ENCODE results near the gene OGDHL.
"Not testable (repeated sequence)": the region's sequence is repeated elsewhere in the genome, so short reads cannot be mapped to it uniquely, and the experiment has no call there.

Gene OGDHL

DNA sequence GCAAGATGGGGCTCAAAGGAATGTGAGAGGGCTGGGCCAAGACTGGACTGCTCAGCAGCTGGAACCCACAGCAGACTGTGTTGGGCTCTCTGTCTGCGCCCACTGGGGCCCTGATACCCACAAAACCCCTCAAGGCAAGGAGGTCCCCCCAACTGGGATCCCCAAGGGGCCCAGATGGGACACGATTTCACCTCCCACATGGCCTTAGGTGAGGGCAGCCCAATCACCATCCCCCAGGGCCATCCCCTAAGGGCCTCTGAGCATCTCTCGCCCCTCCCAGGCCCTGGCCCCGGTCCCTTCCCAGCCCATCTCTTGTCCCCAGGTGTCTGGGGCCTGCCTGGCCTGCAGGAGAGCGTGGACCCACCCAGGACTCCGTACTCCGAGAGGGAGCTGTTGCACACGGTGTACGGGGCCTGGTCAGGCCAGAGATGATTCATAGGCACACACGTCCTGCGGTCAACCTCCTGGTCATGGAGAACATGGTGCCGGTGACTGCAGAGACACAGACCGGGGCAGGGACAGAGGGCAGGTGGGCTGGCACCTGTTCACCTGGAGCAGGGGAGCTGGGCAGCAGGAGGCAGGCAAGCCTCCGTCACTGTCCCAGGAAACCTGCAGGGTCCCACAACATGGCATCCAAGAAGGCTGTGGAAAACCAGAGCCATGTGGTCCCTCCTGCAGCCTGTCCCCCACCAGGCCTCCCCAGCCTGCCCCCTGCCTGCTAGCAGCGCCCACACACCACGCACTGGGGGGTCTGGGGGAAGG, 21.6 kb downstream of the OGDHL start:
- TF ChIP-seq POLR2A (IDR thresholded peaks at IDR 0.05; ENCODE audit: low read depth, low read length), result no peak
- FAIRE-seq, result no peak

DNA sequence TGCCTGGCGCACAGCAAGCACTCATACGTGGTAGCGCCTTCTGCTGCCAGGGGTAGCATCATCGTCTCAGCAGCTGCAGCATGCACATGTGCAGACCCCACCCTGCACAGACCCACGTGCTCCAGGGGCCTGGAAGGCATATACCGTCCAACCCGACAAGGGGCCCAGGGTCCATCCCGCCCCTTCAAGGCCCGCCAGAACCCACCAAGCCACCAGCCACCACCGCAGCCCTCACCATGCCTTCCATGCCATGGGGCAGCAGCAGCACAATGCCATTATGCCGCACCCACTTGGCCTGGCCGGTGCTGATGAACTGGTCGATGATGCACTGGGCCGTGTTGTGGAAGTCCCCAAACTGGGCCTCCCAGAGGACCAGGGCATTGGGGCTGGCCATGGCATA, 22.7 kb downstream of the OGDHL start:
- DNase-seq (ENCODE audit: insufficient read length, low spot score) (no peak), FAIRE-seq (no peak)
- no peak for TF ChIP-seq POLR2A (IDR thresholded peaks at IDR 0.05; ENCODE audit: low read depth, low read length)

More for the DNA sequence above, 21.6 kb downstream of the OGDHL start:
- DNase-seq (ENCODE audit: insufficient read length, low spot score), result no peak

DNA sequence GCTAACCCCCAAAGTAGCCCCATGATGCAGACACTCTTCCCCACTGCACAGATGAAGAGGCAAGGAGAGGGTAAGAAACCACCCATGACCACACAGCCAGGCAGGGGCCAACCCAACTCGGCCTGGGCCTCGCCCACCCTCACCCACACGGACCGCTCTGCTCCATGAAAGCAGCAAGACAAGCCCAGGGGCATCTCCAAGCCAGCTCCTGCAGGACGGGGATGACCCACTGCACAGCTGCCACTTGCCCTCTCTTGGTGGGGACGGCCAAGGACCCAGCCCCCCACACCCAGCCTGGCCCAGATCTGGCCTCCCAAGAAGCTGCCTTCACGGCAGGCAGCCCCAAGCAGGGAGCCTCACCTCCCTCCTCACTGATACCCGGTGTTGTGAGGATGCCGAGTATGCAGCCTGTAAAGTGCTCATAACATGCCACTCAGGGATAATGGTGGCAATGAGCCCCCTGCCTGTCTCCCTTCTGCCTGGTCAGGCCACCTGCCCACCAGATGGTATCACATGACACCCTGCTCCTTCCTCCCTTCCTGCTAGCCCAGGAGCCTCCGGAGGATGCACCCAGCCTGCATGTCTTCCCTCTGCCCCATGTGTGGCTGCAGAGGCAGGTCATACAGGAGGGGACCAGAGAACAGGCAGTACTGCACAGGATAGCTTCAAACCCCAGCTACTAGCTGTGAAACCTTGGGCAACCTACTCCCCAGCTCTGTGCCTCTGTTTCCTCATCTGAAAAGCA, 23.3 kb downstream of the OGDHL start:
- TF ChIP-seq POLR2A (IDR thresholded peaks at IDR 0.05; ENCODE audit: low read depth, low read length), result no peak
- DNase-seq (ENCODE audit: insufficient read length, low spot score), result no peak
- FAIRE-seq, result no peak

DNA sequence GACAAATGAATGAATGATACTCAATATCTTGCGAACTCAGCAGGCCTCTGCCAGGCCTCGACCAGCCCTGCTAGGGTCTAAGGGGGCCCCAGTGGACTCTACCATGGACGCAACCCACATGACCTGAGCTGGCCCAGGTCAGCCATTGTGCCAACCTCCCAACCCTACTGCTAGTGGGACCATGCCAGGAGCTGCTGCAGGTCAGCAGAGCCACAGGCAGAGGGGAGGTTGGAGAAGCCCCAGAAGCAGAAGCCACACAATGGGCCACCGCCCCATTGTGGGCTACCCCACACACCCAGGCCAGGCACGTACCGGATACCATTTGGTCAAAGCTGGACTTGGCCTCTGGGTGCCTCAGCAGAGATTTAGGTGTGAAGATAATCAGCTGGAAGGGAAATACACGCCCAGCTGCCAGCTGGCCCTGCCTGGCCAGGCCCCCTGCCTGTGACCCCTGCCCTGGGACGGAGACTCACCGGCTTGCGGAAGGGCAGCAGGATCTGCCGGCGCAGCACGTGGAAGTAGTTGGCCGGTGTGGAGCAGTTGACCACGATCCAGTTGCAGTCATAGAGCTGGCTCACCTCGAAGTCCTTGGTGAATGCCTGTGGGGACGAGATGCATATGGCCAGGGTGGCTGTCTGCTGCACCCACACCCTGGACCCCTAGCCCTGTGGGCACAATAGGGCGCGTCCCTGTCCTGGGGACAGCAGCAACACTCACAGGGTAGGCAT, 24.5 kb downstream of the OGDHL start:
- DNase-seq (ENCODE audit: insufficient read length, low spot score) (no peak), FAIRE-seq (no peak)
- TF ChIP-seq POLR2A (IDR thresholded peaks at IDR 0.05; ENCODE audit: low read depth, low read length), result no peak

DNA sequence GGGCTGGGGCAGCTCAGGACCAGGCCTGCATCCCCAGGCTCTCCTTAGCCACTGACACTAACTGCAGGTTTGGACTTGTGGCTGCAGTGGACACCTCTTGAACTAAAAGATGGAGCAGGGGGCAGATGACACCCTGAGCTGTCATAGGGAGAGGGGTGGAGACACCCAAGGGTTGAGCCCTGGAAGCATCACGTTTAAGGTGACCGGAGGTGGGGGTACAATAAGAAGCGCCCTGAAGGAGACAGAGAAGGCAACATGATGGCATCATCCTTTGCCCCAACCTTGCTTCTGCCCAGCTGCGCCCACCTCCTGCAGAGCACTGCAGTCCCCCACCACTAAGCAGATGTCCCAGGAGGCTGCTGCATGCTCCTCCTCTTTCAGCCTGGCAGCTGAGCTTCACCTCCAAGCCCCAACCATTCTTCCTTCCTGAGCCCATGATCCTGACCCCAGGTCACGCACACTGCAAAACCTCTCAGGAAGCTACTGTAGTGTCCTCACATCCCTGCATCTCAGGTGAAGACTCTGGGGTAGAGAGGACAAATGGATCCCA, 25.5 kb downstream of the OGDHL start:
- TF ChIP-seq POLR2A (IDR thresholded peaks at IDR 0.05; ENCODE audit: low read depth, low read length), result no peak
- DNase-seq (ENCODE audit: insufficient read length, low spot score) (no peak), FAIRE-seq (no peak)

DNA sequence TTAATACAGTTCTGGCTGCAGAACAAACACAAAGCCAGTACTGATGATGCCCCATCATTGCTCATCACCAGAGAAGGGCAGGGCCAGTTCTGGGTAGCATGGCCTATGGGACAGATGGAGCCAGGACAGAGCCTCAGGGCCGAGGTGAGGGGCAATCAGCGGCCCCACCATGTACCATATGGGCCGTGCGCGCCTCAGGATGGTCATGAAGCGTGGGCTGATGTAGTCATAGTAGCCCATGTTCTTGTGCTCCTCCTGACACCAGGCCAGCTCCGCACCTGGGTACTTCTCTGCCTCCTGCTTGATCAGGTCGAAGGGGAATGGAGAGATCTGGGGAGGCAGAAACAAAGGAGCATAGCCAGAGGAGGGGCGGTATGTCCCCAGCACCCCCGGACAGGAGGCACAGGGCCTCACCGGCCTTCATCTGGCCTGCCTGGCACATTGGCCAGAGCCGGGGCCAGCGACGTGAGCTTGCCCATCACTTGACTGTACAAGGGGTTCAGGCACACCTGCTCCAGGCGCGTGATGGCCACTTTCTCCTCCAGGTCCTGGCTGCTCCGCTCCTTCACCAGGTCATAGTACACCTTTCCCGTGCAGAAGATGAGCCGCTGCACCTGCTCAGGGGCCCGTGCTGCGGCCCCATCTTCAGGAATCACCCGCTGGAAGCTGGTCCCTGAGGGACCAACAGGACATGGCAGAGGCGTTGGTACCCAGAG, 26.1 kb downstream of the OGDHL start:
- DNase-seq (ENCODE audit: insufficient read length, low spot score) (no peak), FAIRE-seq (no peak)
- TF ChIP-seq POLR2A (IDR thresholded peaks at IDR 0.05; ENCODE audit: low read depth, low read length), result no peak

DNA sequence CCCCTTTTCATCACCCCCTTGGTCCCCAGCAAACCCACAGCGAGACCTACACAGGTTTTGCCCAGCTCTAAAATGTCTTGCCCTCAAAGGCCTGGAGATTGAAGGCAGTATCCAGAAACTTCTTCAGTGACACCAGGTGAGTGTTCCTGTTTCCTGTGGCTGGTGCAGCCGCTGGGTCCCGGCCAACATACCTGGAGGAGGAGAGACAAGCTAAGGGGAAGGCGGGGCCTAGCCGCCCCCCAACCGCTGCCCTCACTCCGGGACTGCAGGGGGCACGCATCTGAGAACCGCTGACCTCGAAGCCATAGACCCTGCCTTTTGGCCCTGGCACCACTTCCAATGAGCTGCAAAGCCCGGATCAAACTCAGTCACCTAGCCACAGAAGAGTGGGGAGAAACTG, 27.0 kb downstream of the OGDHL start:
- DNase-seq (ENCODE audit: insufficient read length, low spot score) (no peak), FAIRE-seq (no peak)
- no peak for TF ChIP-seq POLR2A (IDR thresholded peaks at IDR 0.05; ENCODE audit: low read depth, low read length)

DNA sequence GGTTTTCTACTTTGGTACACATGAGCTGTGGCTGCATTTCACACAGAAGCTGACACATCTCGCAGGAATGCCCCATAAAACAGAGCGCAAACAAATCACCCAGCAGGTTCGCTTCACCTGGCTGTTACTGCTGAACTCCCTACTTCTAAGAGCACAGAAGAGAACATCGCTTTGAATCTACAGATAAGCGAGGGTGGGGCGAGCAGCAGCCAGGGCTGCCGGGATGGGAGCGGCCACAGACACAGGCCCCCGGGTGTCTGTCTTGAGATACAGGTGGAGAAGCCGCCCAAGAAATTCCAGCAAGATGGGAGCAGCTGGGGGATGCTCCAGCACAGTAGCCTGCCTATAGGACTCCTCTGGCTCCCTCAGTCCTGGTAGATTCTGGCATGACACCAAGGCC, 27.4 kb downstream of the OGDHL start:
- FAIRE-seq (no peak), DNase-seq (ENCODE audit: insufficient read length, low spot score) (no peak)
- TF ChIP-seq POLR2A (IDR thresholded peaks at IDR 0.05; ENCODE audit: low read depth, low read length), result no peak

DNA sequence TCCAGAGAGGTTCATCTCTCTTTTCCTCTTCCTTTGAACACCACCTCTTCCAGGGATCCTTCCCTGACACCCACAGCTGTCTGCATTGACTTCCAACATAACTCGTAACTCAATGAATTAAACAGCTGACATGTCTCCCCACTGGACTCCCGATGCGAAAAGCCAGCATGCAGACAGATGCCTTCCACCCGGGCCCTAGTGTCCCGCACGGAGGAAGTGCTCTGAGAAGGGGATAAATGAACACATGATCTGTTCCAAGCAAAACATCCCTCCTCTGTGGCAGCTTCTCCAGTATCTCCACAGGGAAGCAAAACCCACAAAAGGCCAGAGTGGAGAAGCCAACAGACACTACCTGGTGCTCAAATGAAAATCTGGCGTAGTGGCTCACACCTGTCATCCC, 28.3 kb downstream of the OGDHL start:
- FAIRE-seq (no peak), DNase-seq (ENCODE audit: insufficient read length, low spot score) (no peak)
- no peak for TF ChIP-seq POLR2A (IDR thresholded peaks at IDR 0.05; ENCODE audit: low read depth, low read length)

DNA sequence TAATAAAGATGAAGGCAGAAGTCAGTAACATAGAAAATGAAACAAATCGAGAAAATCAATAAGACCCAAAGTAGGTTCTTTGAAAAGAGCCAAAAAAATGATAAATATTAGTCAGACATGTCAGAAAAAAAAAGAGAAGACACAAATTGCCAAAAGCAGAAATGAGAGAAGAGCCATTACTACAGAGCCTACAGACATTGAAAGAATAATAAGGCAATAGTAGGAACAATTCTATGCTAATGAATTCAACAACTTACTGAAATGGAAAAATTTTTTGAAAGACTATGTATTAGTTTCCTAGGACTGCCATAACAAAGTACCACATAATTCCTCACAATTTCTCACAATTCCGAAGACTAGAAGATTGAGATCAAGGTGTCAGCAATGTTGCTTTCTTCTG, 35.5 kb downstream of the OGDHL start:
- TF ChIP-seq POLR2A (IDR thresholded peaks at IDR 0.05; ENCODE audit: low read depth, low read length), result no peak
- no peak for DNase-seq (ENCODE audit: insufficient read length, low spot score)
- no peak for FAIRE-seq

DNA sequence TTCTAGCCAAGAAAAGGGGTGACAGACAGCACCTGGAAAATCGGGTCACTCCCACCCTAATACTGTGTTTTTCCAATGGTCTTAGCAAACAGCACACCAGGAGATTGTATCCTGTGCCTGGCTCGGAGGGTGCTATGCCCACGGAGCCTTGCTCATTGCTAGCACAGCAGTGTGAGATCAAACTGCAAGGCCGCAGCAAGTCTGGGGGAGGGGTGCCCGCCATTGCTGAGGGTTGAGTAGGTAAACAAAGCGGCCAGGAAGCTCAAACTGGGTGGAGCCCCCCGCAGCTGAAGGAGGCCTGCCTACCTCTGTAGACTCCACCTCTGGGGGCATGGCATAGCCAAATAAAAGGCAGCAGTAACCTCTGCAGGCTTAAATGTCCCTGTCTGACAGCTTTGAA, 47.0 kb downstream of the OGDHL start:
- FAIRE-seq; DNase-seq (ENCODE audit: insufficient read length, low spot score): not testable (repeated sequence)

DNA sequence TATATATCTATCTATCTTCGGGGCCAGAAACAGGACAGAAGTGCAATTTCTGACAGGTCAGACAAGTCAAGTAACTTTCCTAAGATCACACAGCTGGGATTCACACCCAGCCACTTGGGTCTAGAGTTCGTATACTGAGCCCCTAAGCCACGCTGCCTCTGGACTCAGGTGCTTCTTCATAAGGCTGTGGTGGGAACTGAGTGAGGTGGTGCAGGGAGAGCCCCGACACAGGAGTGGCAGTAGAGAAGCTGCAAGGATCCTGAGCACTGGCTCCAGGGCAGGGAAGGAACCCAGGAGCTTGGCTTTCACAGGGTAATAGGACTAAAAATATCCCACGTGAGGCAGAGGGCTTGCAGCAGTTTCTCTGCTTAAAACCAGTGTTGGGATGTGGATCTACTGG, 48.9 kb downstream of the OGDHL start:
- no peak for TF ChIP-seq POLR2A (IDR thresholded peaks at IDR 0.05; ENCODE audit: low read depth, low read length)
- FAIRE-seq (no peak), DNase-seq (ENCODE audit: insufficient read length, low spot score) (no peak)

DNA sequence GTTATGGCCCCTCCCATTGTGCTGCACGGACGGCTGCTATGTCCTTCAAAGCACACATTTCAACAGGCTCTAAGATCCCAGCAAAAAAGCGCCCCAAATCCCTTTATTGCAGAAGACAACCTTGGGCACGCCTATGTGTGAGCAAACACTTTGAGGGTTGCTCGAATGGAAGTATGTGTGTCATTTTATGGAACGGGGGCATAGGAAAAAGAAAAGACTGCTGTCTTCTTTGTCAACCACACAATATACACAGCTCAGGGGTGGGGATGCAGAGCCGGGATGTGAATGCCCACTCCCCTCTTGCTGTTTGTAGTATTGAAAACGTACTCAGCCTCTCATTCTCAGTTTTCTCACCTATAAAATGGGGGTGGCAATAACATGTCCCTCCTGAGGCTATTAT, 50.6 kb downstream of the OGDHL start:
- no peak for DNase-seq (ENCODE audit: insufficient read length, low spot score)
- no peak for TF ChIP-seq POLR2A (IDR thresholded peaks at IDR 0.05; ENCODE audit: low read depth, low read length)
- no peak for FAIRE-seq

DNA sequence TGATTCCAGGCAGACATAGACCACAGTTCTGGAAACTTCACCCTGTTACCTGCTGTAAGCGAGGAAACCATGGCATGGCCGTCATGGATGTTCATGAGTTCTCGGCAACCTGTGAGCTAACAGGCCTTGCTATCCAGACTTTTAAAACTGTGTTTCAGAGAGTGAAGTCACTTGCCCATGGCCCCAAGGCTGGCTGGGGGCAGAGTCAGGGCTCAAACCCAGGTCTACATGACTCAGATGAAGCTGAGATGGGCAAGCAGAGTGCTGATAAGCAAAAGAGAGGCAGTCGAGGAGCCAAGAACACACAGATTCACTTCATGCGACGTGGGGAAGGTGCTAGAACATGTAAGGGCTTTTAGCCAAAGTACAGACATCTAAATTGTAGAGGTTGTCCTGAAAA, 51.2 kb downstream of the OGDHL start:
- no peak for FAIRE-seq

More for the DNA sequence above, 51.2 kb downstream of the OGDHL start:
- DNase-seq (ENCODE audit: insufficient read length, low spot score), result no peak
- no peak for TF ChIP-seq POLR2A (IDR thresholded peaks at IDR 0.05; ENCODE audit: low read depth, low read length)

All from H54 (cell line).